Measurements from ENCODE around the gene TRIM25. TPM values are rescaled to one million over a fixed set of nuclear protein-coding genes. Genes with fewer than 3 reads are reported as not detected.
"Not testable (repeated sequence)": the region's sequence is repeated elsewhere in the genome, so short reads cannot be mapped to it uniquely, and the experiment has no call there.

TRIM25 gene, protein sequence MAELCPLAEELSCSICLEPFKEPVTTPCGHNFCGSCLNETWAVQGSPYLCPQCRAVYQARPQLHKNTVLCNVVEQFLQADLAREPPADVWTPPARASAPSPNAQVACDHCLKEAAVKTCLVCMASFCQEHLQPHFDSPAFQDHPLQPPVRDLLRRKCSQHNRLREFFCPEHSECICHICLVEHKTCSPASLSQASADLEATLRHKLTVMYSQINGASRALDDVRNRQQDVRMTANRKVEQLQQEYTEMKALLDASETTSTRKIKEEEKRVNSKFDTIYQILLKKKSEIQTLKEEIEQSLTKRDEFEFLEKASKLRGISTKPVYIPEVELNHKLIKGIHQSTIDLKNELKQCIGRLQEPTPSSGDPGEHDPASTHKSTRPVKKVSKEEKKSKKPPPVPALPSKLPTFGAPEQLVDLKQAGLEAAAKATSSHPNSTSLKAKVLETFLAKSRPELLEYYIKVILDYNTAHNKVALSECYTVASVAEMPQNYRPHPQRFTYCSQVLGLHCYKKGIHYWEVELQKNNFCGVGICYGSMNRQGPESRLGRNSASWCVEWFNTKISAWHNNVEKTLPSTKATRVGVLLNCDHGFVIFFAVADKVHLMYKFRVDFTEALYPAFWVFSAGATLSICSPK
- 10 to 100 TPM; 12.8 to 27.0 (median 18.4) TPM for polyA plus RNA-seq

GRCh38 chr17:56913867-56914580 lies at the start of gene TRIM25:
Gene TRIM25 (minus strand): TSS chr17:56914049. CDS start chr17:56913988, 61 bp downstream.
- H3K27ac ChIP-seq (ENCODE audit: low read depth, low read length): peak within 1 kb of the TSS; percentile 61
- WGBS, 3 donors: 0% methylated on average over 57 to 58 of the region's 58 CpGs

DNA sequence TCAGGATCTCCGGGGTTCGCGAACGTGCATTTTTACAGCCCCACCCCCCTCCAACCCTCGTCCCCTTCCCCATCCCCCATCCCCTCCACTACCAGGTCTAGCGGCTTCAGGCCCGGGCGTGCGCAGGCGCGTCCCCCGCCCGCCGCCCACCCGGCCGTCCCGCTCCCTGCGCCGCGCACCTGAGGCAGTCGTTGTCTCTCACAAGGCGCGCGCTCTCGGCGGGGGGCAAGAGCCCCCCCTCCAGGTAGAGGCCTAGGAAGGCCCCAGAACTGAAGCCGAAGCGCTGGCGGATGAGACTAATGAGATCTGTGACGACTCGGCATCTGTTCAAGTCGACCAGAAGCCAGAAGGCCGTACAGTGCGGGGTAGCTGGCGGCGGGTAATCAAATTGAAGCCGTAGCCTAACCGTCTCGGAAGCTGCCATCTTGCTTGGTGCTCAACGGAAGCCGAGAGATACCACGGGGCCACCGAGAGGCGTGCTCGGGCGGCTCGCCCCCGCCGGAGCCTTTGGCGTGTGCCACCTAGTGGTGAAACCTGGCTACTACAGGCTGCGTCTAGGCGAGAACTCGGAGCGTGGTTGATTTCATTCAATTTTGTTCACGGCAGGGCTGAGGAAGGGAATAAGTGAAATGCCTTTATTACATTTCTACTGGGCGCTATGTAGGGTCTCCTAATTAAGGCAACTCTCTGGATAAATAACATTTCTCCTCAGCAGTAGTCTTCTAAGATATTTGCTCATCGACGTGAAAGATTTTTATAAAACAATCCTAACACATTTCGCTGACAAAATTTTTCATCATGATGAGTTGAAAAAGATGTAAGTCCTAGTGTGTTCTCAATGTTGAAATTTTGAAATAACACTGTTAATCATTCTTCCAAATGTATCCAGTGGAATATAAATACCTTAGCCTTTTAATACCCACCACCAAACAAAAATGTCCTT lies 47.0 kb upstream of the TRIM25 start, which contains the start of gene COIL:
TSS of gene COIL (minus strand) at position 455 of the 943 bp plus-strand sequence. CDS start at position 424, 31 bp downstream.
- WGBS, 3 donors: 4 to 5% (median 5%) methylated on average over 50 to 59 of the region's 59 CpGs

DNA sequence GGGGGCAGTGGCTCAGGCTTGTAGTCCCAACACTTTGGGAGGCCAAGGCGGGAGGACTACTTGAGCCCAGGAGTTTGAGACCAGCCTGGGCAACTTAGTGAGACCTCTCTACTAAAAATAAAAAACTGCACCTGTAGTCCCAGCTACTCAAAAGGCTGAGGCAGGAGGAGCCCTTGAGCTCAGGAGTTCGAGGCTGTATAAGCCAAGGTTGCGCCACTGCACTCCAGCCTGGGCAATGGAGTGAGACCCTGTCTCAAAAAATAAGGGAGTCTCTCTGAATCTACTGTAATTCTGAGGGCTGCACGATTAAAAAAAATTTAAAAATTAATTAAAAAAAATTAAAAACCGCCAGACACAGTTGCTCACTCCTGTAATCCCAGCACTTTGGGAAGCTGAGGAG lies 43.1 kb upstream of the TRIM25 start:
- H3K27ac ChIP-seq (ENCODE audit: low read depth, low read length): no peak overlapping the region
- 94 to 96% (median 95%) methylated on average over 5 of the region's 5 CpGs for WGBS, 3 donors

More for the DNA sequence above, 47.0 kb upstream of the TRIM25 start, which contains the start of gene COIL:
- peak within 1 kb of the TSS; percentile 7 for H3K27ac ChIP-seq (ENCODE audit: low read depth, low read length)

DNA sequence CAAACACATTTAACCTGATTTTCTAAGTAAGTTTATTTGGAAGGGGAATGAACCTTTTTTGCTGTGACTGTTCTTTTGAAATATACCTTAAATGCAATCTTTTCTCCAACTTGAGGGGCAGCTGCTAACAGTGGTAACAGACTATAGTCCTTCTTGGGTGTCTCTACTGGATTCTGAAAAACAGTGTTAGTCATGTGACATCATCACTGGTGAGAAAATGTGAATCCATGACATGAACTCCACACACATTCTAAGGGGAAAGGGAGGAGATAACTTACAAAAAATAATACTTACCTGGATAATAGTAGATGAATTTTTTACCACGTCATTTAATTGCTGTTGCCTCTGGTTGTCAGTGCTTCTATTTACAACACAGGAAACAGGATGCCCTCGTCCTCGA lies 35.7 kb upstream of the TRIM25 start:
- no peak overlapping the region for H3K27ac ChIP-seq (ENCODE audit: low read depth, low read length)
- WGBS, 3 donors: 49 to 71% (median 49%) methylated on average over 3 of the region's 3 CpGs

DNA sequence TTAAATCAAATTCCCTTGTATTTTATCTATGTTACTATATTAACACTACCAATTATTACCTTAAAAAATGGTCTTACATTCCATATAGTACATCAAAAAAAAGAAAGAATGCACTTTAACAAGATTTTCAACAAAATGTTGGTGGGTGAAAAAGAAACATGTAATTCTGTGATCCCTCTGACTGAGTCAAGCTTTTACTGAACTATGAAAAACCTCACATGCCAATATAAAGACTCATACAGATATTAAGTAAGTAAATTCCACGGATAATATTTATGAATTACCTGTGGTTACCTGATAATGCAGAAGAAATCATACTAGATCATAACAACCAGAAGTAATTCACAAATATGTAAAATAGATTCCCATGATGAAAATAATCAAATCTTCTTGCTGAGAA lies 34.6 kb upstream of the TRIM25 start:
- no peak overlapping the region for H3K27ac ChIP-seq (ENCODE audit: low read depth, low read length)
- whole genome bisulfite sequencing, 3 donors: 92 to 98% (median 95%) methylated on average over 1 of the region's 1 CpG

DNA sequence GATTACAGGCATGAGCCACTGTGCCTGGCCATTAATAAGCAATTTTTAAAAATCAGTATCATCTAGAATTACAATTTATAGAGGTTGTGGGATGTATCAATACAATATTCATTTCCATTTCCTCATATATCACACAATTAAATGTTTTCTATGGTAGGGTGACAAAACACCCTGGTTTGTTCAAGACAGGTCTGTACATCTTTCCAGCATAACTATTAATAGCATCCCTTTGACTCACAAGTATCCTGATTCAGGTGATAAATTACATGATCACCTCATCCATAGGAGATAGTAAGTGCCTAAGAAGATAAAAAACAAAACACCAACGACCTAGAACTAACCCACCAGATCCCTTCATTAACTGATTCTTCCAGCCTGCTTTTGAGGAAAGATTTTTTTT lies 33.9 kb upstream of the TRIM25 start:
- no peak overlapping the region for H3K27ac ChIP-seq (ENCODE audit: low read depth, low read length)
- WGBS, 3 donors: 74 to 78% (median 76%) methylated on average over 1 of the region's 1 CpG

DNA sequence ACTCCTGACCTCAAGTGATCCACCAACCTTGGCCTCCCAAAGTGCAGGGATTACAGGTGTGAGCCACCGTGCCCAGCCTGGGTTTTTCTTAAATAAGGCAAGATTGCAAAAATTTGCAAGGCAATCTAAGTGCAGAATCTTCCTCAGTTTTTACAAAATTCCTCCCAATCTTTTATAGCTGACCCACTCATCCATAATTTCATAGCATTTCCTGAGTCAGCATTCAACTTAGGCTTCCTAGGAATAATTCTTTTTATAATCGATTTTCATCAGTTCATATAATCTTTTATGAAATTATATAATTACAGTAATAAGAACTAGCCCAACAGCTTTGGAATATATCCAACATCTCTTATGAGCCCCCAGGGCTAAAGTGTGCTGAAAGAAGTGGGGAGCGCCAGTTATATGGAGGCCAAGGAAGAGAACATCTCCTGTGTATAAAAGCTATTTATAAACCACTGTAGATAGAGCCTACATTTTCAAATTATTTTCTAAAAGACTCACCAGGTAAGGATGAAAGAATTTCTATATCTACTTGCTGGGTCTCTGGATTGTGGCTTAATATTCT lies 32.2 kb upstream of the TRIM25 start:
- 92 to 94% (median 92%) methylated on average over 3 of the region's 3 CpGs for WGBS, 3 donors

GRCh38 chr17:56943505-56944125 lies 29.8 kb upstream of the TRIM25 start:
- H3K27ac ChIP-seq (ENCODE audit: low read depth, low read length): no peak overlapping the region
- WGBS, 3 donors: 88 to 92% (median 91%) methylated on average over 10 of the region's 10 CpGs

More for the DNA sequence above, 32.2 kb upstream of the TRIM25 start:
- H3K27ac ChIP-seq (ENCODE audit: low read depth, low read length): no peak overlapping the region

DNA sequence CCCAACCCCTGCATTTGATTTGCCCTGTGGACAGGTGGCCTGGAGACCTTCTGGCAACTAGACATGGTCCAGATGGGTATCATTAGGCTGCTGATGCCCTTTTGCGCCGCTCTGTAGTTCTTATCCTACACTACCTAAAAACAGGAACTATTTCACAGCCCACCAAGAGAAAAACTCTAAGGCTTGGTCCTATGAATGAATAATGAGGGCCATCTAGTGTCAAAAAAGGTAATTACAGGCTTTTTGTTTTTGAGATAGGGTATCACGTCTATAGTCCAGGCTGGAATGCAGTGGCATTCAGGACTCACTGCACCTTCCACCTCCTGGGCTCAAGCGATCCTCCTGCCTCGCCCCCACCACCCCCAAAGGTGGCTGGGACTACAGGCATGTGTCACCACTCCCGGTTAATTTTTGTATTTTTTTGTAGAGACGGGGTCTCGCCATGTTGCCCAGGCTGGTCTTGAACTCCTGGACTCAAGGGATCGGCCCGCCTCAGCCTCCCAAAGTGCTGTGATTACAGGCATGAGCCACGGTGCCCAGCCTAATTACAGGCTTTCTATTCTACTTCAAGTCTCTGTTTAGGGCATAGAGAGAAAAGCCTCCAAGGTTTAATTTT lies 26.1 kb upstream of the TRIM25 start:
- 50 to 57% (median 51%) methylated on average over 11 of the region's 11 CpGs for WGBS, 3 donors
- H3K27ac ChIP-seq (ENCODE audit: low read depth, low read length): no peak overlapping the region

DNA sequence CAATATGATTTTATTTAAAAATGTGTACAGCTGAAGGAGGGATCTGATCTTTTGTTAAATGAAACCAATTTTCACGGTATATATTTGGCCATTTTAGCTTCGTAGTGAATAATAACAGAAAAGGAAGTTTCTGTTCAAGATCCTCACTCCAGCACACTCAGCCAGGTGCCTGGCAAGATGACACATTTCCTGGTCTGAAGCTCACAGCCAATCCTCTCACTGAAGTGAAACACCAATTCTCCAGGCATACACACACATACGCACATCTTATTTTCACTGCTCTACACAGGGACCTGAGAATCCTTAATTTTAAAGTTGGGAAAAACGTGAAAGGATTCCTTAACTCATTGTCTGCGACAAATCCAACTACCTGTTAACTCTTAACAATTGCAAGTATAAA lies 24.4 kb upstream of the TRIM25 start:
- not testable (repeated sequence) for H3K27ac ChIP-seq (ENCODE audit: low read depth, low read length)

DNA sequence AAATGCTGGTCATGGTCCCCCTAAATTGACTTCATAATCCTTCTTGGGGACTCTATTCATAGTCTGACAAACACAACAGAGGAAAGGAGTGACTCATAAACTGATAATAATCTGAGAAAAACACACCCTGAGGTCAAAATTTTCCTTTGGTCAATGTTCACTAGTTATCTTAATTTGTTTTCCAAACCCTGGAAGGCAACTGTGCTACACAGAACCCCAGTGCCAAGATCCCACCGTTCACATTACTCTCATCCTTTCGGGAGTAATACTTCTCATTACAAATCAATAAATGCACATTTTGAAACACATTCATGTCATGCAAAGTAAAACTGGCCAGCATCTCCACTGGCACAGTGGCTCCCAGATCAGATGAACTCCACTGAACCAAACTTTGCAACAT lies 23.8 kb upstream of the TRIM25 start:
- WGBS, 3 donors: 34 to 81% (median 70%) methylated on average over 2 of the region's 2 CpGs
- H3K27ac ChIP-seq (ENCODE audit: low read depth, low read length): no peak overlapping the region

More for the DNA sequence above, 24.4 kb upstream of the TRIM25 start:
- WGBS, 3 donors: 74 to 87% (median 77%) methylated on average over 5 of the region's 5 CpGs

GRCh38 chr17:56936697-56937322 lies 23.0 kb upstream of the TRIM25 start:
- no peak overlapping the region for H3K27ac ChIP-seq (ENCODE audit: low read depth, low read length)

DNA sequence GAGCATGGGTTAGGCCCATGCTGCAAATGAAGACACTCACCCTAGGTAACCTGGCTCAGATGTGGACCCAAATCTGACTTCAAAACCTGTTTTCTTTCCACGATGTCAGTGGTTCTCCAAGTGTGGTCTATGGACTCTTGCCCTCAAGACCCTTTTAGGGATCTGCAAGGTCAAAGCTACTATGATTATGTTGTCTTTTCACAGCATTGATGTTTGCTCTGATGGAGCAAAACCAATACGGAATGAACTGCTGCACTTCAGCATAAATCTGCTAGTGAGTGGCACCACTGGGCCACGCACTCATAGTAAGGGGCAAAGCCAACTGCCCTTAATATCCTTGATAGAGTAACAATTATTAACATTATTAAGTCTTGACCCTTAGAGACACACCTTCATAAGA lies 21.6 kb upstream of the TRIM25 start:
- 90 to 93% (median 93%) methylated on average over 3 of the region's 3 CpGs for WGBS, 3 donors
- H3K27ac ChIP-seq (ENCODE audit: low read depth, low read length): no peak overlapping the region

More at GRCh38 chr17:56936697-56937322, 23.0 kb upstream of the TRIM25 start:
- WGBS, 3 donors: 76 to 87% (median 81%) methylated on average over 6 of the region's 6 CpGs

- H3K27ac ChIP-seq (ENCODE audit: low read depth, low read length): no peak overlapping the region
- 92 to 96% (median 93%) methylated on average over 4 of the region's 4 CpGs for whole genome bisulfite sequencing, 3 donors
Observed at GRCh38 chr17:56934280-56934679, 20.4 kb upstream of the TRIM25 start.

DNA sequence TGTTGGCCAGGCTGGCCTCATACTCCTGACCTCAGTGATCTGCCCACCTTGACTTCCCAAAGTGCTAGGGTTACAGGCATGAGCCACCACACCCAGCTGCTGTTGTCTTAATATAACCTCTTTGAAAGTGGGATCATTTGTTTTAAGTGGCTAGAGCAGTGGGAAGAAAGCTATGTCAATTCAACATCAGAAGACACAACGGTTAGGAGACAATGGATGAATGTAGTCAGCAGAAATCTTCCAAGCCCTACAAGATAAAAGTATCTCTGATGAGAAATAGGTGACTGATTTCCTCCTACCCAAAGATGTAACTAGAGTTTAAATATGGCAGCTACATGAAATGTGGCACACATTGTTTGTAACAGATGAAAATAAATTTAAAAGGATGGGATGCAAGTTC lies 20.0 kb upstream of the TRIM25 start:
- no peak overlapping the region for H3K27ac ChIP-seq (ENCODE audit: low read depth, low read length)
- 94 to 100% (median 94%) methylated on average over 1 of the region's 1 CpG for WGBS, 3 donors

GRCh38 chr17:56933151-56933745 lies 19.4 kb upstream of the TRIM25 start:
- WGBS, 3 donors: 93 to 97% (median 94%) methylated on average over 8 of the region's 8 CpGs
- no peak overlapping the region for H3K27ac ChIP-seq (ENCODE audit: low read depth, low read length)

Data from adipose tissue (tissue), 3 donors.